Gastrocnemius medialis (tissue), 4 donors: ENCODE data around the gene MRTFA. TPM values are rescaled to one million over a fixed set of nuclear protein-coding genes. Genes with fewer than 3 reads are reported as not detected.

Experiments used
- ATAC-seq, 2 donors: fragments of 150-250 bp; one replicate each; pipeline ENCODE4 v1.9.1; 2016
- DNase-seq, 2 donors: peaks; one replicate each; pipeline ENCODE4 v3.0.0-alpha.2; 2019
- H3K27ac ChIP-seq, 4 donors: fragments of 200-600 bp; sonication (generic); 1 replicate in 1 of 4; 2 replicates in 3 of 4; pipeline ENCODE4 v1.5.1; 2016 to 2018; ENCODE audit warnings: mild to moderate bottlenecking in 2 of 4, moderate library complexity in 1 of 4
- H3K27me3 ChIP-seq, 3 donors: fragments of 200-600 bp; sonication (generic) in 2 of 3; 1 replicate in 1 of 3; 2 replicates in 2 of 3; pipeline versions ENCODE4 v1.5.1 to v1.6.0; 2016 to 2019; ENCODE audit warnings: mild to moderate bottlenecking in 1 of 3, moderate library complexity in 1 of 3
- H3K36me3 ChIP-seq, 2 donors: fragments of 200-600 bp; sonication (generic) in 1 of 2; one replicate each; pipeline ENCODE4 v1.5.1; 2017 to 2018
- H3K4me1 ChIP-seq, 2 donors: fragments of 200-600 bp; sonication (generic) in 1 of 2; one replicate each; pipeline ENCODE4 v1.5.1; 2016 to 2017; ENCODE audit warnings: mild to moderate bottlenecking in 2 of 2
- H3K4me3 ChIP-seq, 4 donors: fragments of 200-600 bp; sonication (generic) in 3 of 4; 1 replicate in 1 of 4; 2 replicates in 3 of 4; pipeline ENCODE4 v1.5.1; 2016 to 2019; ENCODE audit warnings: mild to moderate bottlenecking in 2 of 4
- H3K9me3 ChIP-seq, 3 donors: fragments of 200-600 bp; sonication (generic) in 2 of 3; 1 replicate in 1 of 3; 2 replicates in 2 of 3; pipeline ENCODE4 v1.5.1; 2016 to 2019
- CTCF ChIP-seq, 5 experiments: fragments of 450-650 bp in 3 of 5; fragments of 200-600 bp in 2 of 5; sonication (generic) in 2 of 5; IDR thresholded peaks in 4 of 5; conservative IDR thresholded peaks in 1 of 5; 1 replicate in 4 of 5; 2 replicates in 1 of 5; pipeline ENCODE4 v1.5.1; 2016 to 2019; ENCODE audit warnings: antibody characterized with exemption in 5 of 5, mild to moderate bottlenecking in 3 of 5, moderate library complexity in 3 of 5
- POLR2A ChIP-seq, 2 donors: fragments of 450-650 bp; IDR thresholded peaks; one replicate each; pipeline ENCODE4 v1.6.1; 2017; ENCODE audit warnings: antibody characterized with exemption in 2 of 2, mild to moderate bottlenecking in 2 of 2, moderate library complexity in 2 of 2
- in situ Hi-C, 4 donors: fragments of 200-750 bp; cut with MboI; loops; one replicate each; pipeline versions ENCODE4 v1.15.0 to v1.8.0; 2017; ENCODE audit warnings: low sequenced_read_pairs in 4 of 4
- intact Hi-C: fragments of 100-400 bp; cut with DNase I; formaldehyde crosslinking; loops from one replicate; pipeline ENCODE4 v1.15.1; 2023; ENCODE audit warnings: low total_unique reads
- total RNA-seq, 4 donors: library from RNA; depleted of rRNA; stranded (reverse); fragments of >200 nt; gene quantifications; one replicate each; pipeline versions ENCODE4 v1.1.0 to v1.2.3, GENCODE V29; 2016

MRTFA gene
- total RNA-seq, 4 donors from 2014 or later, result 13.7 to 31.3 (median 22.2) TPM

- peaks cover 37% of the 10 kb centered on the region in 2 donors for H3K4me1 ChIP-seq
- no peak for TF ChIP-seq POLR2A (IDR thresholded peaks at IDR 0.05)
- peak; percentile 24 to 49 (median 39) for TF ChIP-seq CTCF (IDR thresholded peaks at IDR 0.05 in 4 of 5, conservative IDR thresholded peaks at IDR 0.05 in 1 of 5)
- H3K27me3 ChIP-seq, result no peaks in the 10 kb centered on the region
- ATAC-seq, result peak; percentile 68 to 75
- H3K27ac ChIP-seq, result peak overlapping the region; percentile 94 to 99 (median 97)
- peak; percentile 65 to 80 for DNase-seq
- in situ Hi-C loops (no loop called here), intact Hi-C loops (loop anchor here (5.0 to 10.0 kb wide), 6 partner anchors 142 to 612 kb away; partner anchors contain the start of genes ADSL, SLC25A17, ST13 and XPNPEP3)
- H3K4me3 ChIP-seq, result peak overlapping the region in 2 of 4 donors; percentile 10 to 26
- no peaks in the 10 kb centered on the region for H3K36me3 ChIP-seq
- H3K9me3 ChIP-seq, result no peaks in the 10 kb centered on the region
These were observed 18.1 kb upstream of the MRTFA start for GRCh38 chr22:40654522-40655167.

- Histone ChIP-seq H3K27ac (peak overlapping the region; percentile 94 to 99 (median 97)), H3K36me3 (no peaks in the 10 kb centered on the region), H3K9me3 (no peaks in the 10 kb centered on the region), H3K4me3 (no peak overlapping the region), H3K27me3 (no peaks in the 10 kb centered on the region), H3K4me1 (peaks cover 37% of the 10 kb centered on the region in 2 donors)
- DNase-seq (no peak), ATAC-seq (no peak)
- intact Hi-C loops (loop anchor here (5.0 to 10.0 kb wide), 6 partner anchors 141 to 611 kb away; partner anchors contain the start of genes ADSL, SLC25A17, ST13 and XPNPEP3), in situ Hi-C loops (no loop called here)
- no peak for TF ChIP-seq CTCF (IDR thresholded peaks at IDR 0.05 in 4 of 5, conservative IDR thresholded peaks at IDR 0.05 in 1 of 5)
- no peak for TF ChIP-seq POLR2A (IDR thresholded peaks at IDR 0.05)
These were observed 16.8 kb upstream of the MRTFA start for GRCh38 chr22:40653361-40653760.

DNA sequence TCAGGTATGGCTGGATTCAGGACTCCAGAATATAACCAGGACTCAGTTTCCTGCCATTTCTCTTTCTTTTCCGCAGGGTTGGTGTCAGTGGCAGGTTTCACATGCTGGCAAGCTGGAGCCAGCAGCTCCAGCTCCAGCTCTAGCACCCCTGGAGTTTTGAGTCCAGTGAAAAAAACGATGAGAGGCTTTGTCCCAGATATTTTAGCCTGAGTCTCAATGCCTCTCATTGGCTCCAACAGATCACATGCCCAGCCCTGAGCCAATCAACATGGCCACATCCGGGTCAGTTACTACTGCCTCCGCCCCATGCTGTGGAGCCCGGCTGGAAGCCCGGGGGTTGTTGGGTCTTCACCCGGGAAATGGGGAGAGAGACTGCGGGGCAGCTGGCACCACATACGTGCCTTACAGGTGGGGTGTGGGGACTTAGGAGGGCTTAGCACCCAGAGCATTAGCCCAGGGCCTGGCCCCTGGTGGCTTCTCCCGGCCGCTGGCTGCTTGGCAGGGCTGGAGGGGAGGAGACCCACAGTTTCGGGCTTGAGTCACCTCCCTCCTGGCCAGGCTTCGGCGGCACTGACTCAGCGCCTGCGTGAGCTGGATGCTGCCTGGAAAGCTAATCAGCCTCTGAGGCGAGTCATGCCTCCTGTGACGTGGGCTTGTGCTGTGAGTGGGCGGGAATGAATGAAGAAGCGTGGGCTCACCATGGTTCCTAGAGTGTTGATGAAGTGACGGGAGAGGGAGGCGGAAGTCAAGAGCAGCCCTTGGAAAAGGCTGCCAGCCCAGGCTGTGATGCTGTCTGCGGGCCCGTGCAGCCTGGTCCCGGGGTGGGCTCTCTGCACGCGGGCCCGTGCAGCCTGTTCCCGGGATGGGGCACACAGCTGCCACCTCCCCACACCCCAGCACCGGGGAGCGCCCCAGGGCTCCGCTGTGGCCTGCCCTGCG lies 15.3 kb upstream of the MRTFA start:
- peak overlapping the region; percentile 63 to 83 (median 76) for H3K4me3 ChIP-seq
- ATAC-seq (peak; percentile 92 to 94), DNase-seq (peak; percentile 95 to 97)
- intact Hi-C loops (loop anchor here (1.0 to 10.0 kb wide), 7 partner anchors 15 to 610 kb away; partner anchors contain the start of genes ADSL, SLC25A17, ST13 and XPNPEP3), in situ Hi-C loops (no loop called here)
- H3K36me3 ChIP-seq, result no peaks in the 10 kb centered on the region
- peak overlapping the region; percentile 94 to 99 (median 97) for H3K27ac ChIP-seq
- no peaks in the 10 kb centered on the region for H3K27me3 ChIP-seq
- no peaks in the 10 kb centered on the region for H3K9me3 ChIP-seq
- TF ChIP-seq CTCF (IDR thresholded peaks at IDR 0.05 in 4 of 5, conservative IDR thresholded peaks at IDR 0.05 in 1 of 5) (peak in 2 of 5 experiments; percentile 22 to 26), POLR2A (IDR thresholded peaks at IDR 0.05) (peak; percentile 83 to 91)
- peaks cover 37% of the 10 kb centered on the region in 2 donors for H3K4me1 ChIP-seq

GRCh38 chr22:40651057-40651456 lies 14.5 kb upstream of the MRTFA start:
- no peaks in the 10 kb centered on the region for H3K27me3 ChIP-seq
- peak overlapping the region; percentile 94 to 99 (median 97) for H3K27ac ChIP-seq
- in situ Hi-C loops, result no loop called here
- no peak for ATAC-seq
- DNase-seq, result no peak
- H3K36me3 ChIP-seq, result no peaks in the 10 kb centered on the region
- intact Hi-C loops, result loop anchor here (1.0 to 10.0 kb wide), 7 partner anchors 14 to 609 kb away; partner anchors contain the start of genes ADSL, SLC25A17, ST13 and XPNPEP3
- H3K4me1 ChIP-seq, result peaks cover 40 to 42% of the 10 kb centered on the region in 2 donors
- peak overlapping the region; percentile 63 to 83 (median 76) for H3K4me3 ChIP-seq
- TF ChIP-seq POLR2A (IDR thresholded peaks at IDR 0.05), result no peak
- no peak for TF ChIP-seq CTCF (IDR thresholded peaks at IDR 0.05 in 4 of 5, conservative IDR thresholded peaks at IDR 0.05 in 1 of 5)
- no peaks in the 10 kb centered on the region for H3K9me3 ChIP-seq
